HEK293 (cell line): ENCODE measurements around the gene TNFAIP3.

Experiments
- CTCF ChIA-PET: fragments of 350-600 bp; formaldehyde crosslinking; extraction: SDS; loops from one replicate; lab custom pipeline; 2021; ENCODE audit warnings: antibody characterized with exemption; lab: Yijun Ruan, JAX
- POLR2A ChIA-PET: fragments of 300-600 bp; formaldehyde crosslinking; extraction: SDS; loops from one replicate; lab custom pipeline; 2020; ENCODE audit warnings: antibody characterized with exemption, inconsistent platforms; lab: Yijun Ruan, JAX
- H3K27ac ChIP-seq: fragments of 200-500 bp; sonication (Bioruptor generic); 2 replicates; pipeline ENCODE4 v1.5.1; 2014; ENCODE audit warnings: low read depth, low read length, control low read depth, inconsistent platforms; ENCODE audit errors: extremely low read depth
- H3K36me3 ChIP-seq, 2 experiments: fragments of 200-500 bp in 1 of 2; sonication (Bioruptor generic) in 1 of 2; 1 replicate in 1 of 2; 2 replicates in 1 of 2; pipeline ENCODE4 v1.5.1; 2014 to 2017; ENCODE audit warnings: inconsistent platforms in 2 of 2, low read length in 2 of 2; ENCODE audit not compliant: control insufficient read depth in 2 of 2, insufficient read depth in 1 of 2
- H3K4me1 ChIP-seq: fragments of 200-500 bp; sonication (Bioruptor generic); 2 replicates; pipeline ENCODE4 v1.5.1; 2014; ENCODE audit warnings: mild to moderate bottlenecking, low read length, inconsistent platforms; ENCODE audit not compliant: control insufficient read depth, insufficient read depth
- H3K4me3 ChIP-seq: 2 replicates; pipeline ENCODE4 v1.5.1; 2011; ENCODE audit warnings: low read depth, mild to moderate bottlenecking, control low read depth, low read length, moderate library complexity
- H3K9me3 ChIP-seq: fragments of 200-500 bp; sonication (Bioruptor generic); 2 replicates; pipeline ENCODE4 v1.5.1; 2014; ENCODE audit warnings: low read depth, low read length, inconsistent platforms; ENCODE audit not compliant: control insufficient read depth, insufficient read depth
- BCL11A ChIP-seq: fragments of 450-650 bp; formaldehyde crosslinking; IDR thresholded peaks from 2 replicates; pipeline ENCODE4 v1.5.1; 2016; ENCODE audit warnings: low read depth, missing biosample characterization, missing genetic modification characterization
- GLIS1 ChIP-seq: fragments of 450-650 bp; formaldehyde crosslinking; IDR thresholded peaks from 2 replicates; pipeline ENCODE4 v1.5.1; 2016; ENCODE audit warnings: missing biosample characterization, missing genetic modification characterization
- GLIS2 ChIP-seq: fragments of 450-650 bp; formaldehyde crosslinking; IDR thresholded peaks from 2 replicates; pipeline ENCODE4 v1.5.1; 2016; ENCODE audit warnings: missing biosample characterization, missing genetic modification characterization
- HOXC10 ChIP-seq: sonication (generic); formaldehyde crosslinking; IDR thresholded peaks from 2 replicates; pipeline ENCODE4 v1.8.1; 2023; ENCODE audit warnings: mild to moderate bottlenecking, missing genetic modification reagents
- IKZF3 ChIP-seq: fragments of 450-650 bp; IDR thresholded peaks from 2 replicates; pipeline ENCODE4 v1.5.0; 2018; ENCODE audit warnings: missing biosample characterization, mild to moderate bottlenecking, missing genetic modification characterization, moderate library complexity
- KLF10 ChIP-seq: fragments of 450-650 bp; IDR thresholded peaks from 2 replicates; pipeline ENCODE4 v1.5.1; 2018; ENCODE audit warnings: missing biosample characterization, mild to moderate bottlenecking, missing genetic modification characterization
- KLF16 ChIP-seq: fragments of 450-650 bp; formaldehyde crosslinking; IDR thresholded peaks from 2 replicates; pipeline ENCODE4 v1.5.1; 2017; ENCODE audit warnings: missing biosample characterization, missing genetic modification characterization
- KLF8 ChIP-seq: fragments of 450-650 bp; formaldehyde crosslinking; IDR thresholded peaks from 2 replicates; pipeline ENCODE4 v1.5.1; 2016; ENCODE audit warnings: missing biosample characterization, missing genetic modification characterization
- KLF9 ChIP-seq: fragments of 450-650 bp; formaldehyde crosslinking; IDR thresholded peaks from 2 replicates; pipeline ENCODE4 v1.5.1; 2016; ENCODE audit warnings: missing biosample characterization, missing genetic modification characterization, low read depth
- MYNN ChIP-seq: fragments of 450-650 bp; formaldehyde crosslinking; IDR thresholded peaks from 2 replicates; pipeline ENCODE4 v1.5.1; 2016; ENCODE audit warnings: missing biosample characterization, missing genetic modification characterization, borderline replicate concordance
- MZF1 ChIP-seq: fragments of 450-650 bp; formaldehyde crosslinking; IDR thresholded peaks from 2 replicates; pipeline ENCODE4 v1.5.1; 2017; ENCODE audit warnings: missing biosample characterization, missing genetic modification characterization, borderline replicate concordance
- OSR2 ChIP-seq: fragments of 450-650 bp; formaldehyde crosslinking; IDR thresholded peaks from 2 replicates; pipeline ENCODE4 v1.5.1; 2016; ENCODE audit warnings: missing biosample characterization, missing genetic modification characterization
- SP2 ChIP-seq: fragments of 450-650 bp; formaldehyde crosslinking; IDR thresholded peaks from 2 replicates; pipeline ENCODE4 v1.5.1; 2016; ENCODE audit warnings: missing biosample characterization, missing genetic modification characterization
- ZBTB20 ChIP-seq: fragments of 450-650 bp; formaldehyde crosslinking; IDR thresholded peaks from 2 replicates; pipeline ENCODE4 v1.5.1; 2016; ENCODE audit warnings: missing biosample characterization, missing genetic modification characterization
- ZFHX2 ChIP-seq: fragments of 450-650 bp; formaldehyde crosslinking; conservative IDR thresholded peaks from 2 replicates; pipeline ENCODE4 v1.5.1; 2016; ENCODE audit warnings: missing biosample characterization, missing genetic modification characterization
- ZFP37 ChIP-seq: fragments of 450-650 bp; formaldehyde crosslinking; IDR thresholded peaks from 2 replicates; pipeline ENCODE4 v1.5.1; 2016; ENCODE audit warnings: missing biosample characterization, missing genetic modification characterization
- ZFP69B ChIP-seq: fragments of 450-650 bp; formaldehyde crosslinking; IDR thresholded peaks from 2 replicates; pipeline ENCODE4 v1.5.1; 2016; ENCODE audit warnings: missing biosample characterization, missing genetic modification characterization
- ZIC2 ChIP-seq: fragments of 450-650 bp; formaldehyde crosslinking; IDR thresholded peaks from 2 replicates; pipeline ENCODE4 v1.5.1; 2016; ENCODE audit warnings: missing biosample characterization, missing genetic modification characterization
- ZNF19 ChIP-seq: fragments of 450-650 bp; formaldehyde crosslinking; IDR thresholded peaks from 2 replicates; pipeline ENCODE4; 2016; ENCODE audit warnings: missing biosample characterization, missing genetic modification characterization, low read depth
- ZNF2 ChIP-seq: fragments of 450-650 bp; formaldehyde crosslinking; IDR thresholded peaks from 2 replicates; pipeline ENCODE4 v1.5.1; 2016; ENCODE audit warnings: missing biosample characterization, missing genetic modification characterization
- ZNF24 ChIP-seq: fragments of 450-650 bp; formaldehyde crosslinking; IDR thresholded peaks from 2 replicates; pipeline ENCODE4 v1.5.1; 2016; ENCODE audit warnings: missing biosample characterization, missing genetic modification characterization
- ZNF335 ChIP-seq: fragments of 450-650 bp; formaldehyde crosslinking; conservative IDR thresholded peaks from 2 replicates; pipeline ENCODE4 v1.5.1; 2016; ENCODE audit warnings: missing biosample characterization, missing genetic modification characterization
- ZNF423 ChIP-seq: fragments of 450-650 bp; formaldehyde crosslinking; IDR thresholded peaks from 2 replicates; pipeline ENCODE4 v1.5.1; 2016; ENCODE audit warnings: missing biosample characterization, missing genetic modification characterization
- ZNF501 ChIP-seq: fragments of 450-650 bp; formaldehyde crosslinking; IDR thresholded peaks from 2 replicates; pipeline ENCODE4 v1.5.1; 2016; ENCODE audit warnings: missing biosample characterization, missing genetic modification characterization
- ZNF560 ChIP-seq: fragments of 450-650 bp; formaldehyde crosslinking; IDR thresholded peaks from 2 replicates; pipeline ENCODE4 v1.5.1; 2017; ENCODE audit warnings: missing biosample characterization, missing genetic modification characterization, borderline replicate concordance
- ZNF600 ChIP-seq: fragments of 450-650 bp; formaldehyde crosslinking; IDR thresholded peaks from 2 replicates; pipeline ENCODE4 v1.5.1; 2016; ENCODE audit warnings: missing biosample characterization, missing genetic modification characterization
- ZNF610 ChIP-seq: fragments of 450-650 bp; formaldehyde crosslinking; IDR thresholded peaks from 2 replicates; pipeline ENCODE4 v1.5.1; 2016; ENCODE audit warnings: missing biosample characterization, missing genetic modification characterization, borderline replicate concordance
- ZNF654 ChIP-seq: fragments of 450-650 bp; formaldehyde crosslinking; IDR thresholded peaks from 2 replicates; pipeline ENCODE4 v1.5.1; 2016; ENCODE audit warnings: low read depth, missing biosample characterization, missing genetic modification characterization
- ZNF660 ChIP-seq: fragments of 450-650 bp; IDR thresholded peaks from 2 replicates; pipeline ENCODE4 v1.5.1; 2018; ENCODE audit warnings: missing biosample characterization, mild to moderate bottlenecking, missing genetic modification characterization
- ZNF777 ChIP-seq: fragments of 450-650 bp; formaldehyde crosslinking; IDR thresholded peaks from 2 replicates; pipeline ENCODE4 v1.5.1; 2017; ENCODE audit warnings: missing biosample characterization, missing genetic modification characterization, borderline replicate concordance
- ZNF785 ChIP-seq: fragments of 450-650 bp; formaldehyde crosslinking; IDR thresholded peaks from 2 replicates; pipeline ENCODE4 v1.5.1; 2016; ENCODE audit warnings: missing biosample characterization, missing genetic modification characterization
- ZXDB ChIP-seq: fragments of 450-650 bp; formaldehyde crosslinking; IDR thresholded peaks from 2 replicates; pipeline ENCODE4 v1.5.1; 2016; ENCODE audit warnings: missing biosample characterization, missing genetic modification characterization
- TF ChIP-seq, protein P1 (sequence below): fragments of 450-650 bp; IDR thresholded peaks from 2 replicates; pipeline ENCODE4 v1.5.1; 2018; ENCODE audit warnings: missing biosample characterization, mild to moderate bottlenecking, missing genetic modification characterization
- TF ChIP-seq, protein P2 (sequence below): fragments of 450-650 bp; formaldehyde crosslinking; optimal IDR thresholded peaks from 2 replicates; pipeline ENCODE3; 2016; ENCODE audit warnings: missing biosample characterization, mild to moderate bottlenecking, missing genetic modification characterization
- TF ChIP-seq, protein P3 (sequence below): fragments of 450-650 bp; formaldehyde crosslinking; IDR thresholded peaks from 2 replicates; pipeline ENCODE4 v1.5.1; 2016; ENCODE audit warnings: missing biosample characterization, missing genetic modification characterization

TNFAIP3 gene

DNA sequence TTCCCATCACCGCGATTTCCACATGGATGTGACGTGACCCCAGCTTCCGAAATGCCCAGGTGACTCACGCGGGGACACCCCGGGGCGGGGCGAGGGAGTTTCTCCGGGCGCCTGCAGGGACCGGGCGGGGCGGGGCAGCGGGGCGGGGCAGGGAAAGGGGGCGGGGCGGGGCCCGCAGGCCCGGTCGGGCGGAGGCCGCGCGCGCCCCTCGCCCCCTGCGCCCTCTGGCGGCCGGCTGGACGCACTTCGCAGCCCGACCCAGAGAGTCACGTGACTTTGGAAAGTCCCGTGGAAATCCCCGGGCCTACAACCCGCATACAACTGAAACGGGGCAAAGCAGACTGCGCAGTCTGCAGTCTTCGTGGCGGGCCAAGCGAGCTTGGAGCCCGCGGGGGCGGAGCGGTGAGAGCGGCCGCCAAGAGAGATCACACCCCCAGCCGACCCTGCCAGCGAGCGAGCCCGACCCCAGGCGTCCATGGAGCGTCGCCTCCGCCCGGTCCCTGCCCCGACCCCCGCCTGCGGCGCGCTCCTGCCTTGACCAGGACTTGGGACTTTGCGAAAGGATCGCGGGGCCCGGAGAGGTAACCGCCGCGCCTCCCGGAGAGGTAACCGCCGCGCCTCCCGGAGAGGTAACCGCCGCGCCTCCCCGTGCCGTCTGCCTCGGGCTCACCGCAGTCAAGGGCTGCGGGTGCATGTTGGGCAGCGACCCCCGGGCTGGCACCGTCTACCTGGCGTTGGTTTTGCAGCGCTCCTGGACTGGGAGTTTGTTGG, at the start of gene TNFAIP3:
Gene TNFAIP3 (plus strand): TSS at position 346 of the 771 bp plus-strand sequence. CDS start 3,969 bp downstream, outside the sequence.
- CTCF ChIA-PET, result interaction anchor here (0.6 to 3.6 kb wide), 37 partner anchors 8 to 1443 kb away, joined by 3 to 17 read pairs (median 5); no protein-coding TSS in a partner anchor
- POLR2A ChIA-PET, result interaction anchor here (1.0 kb wide), 1 partner anchor 159 kb away, joined by 4 read pairs; no protein-coding TSS in a partner anchor
- Histone ChIP-seq H3K4me1 (peaks cover 16% of the 10 kb centered on the region), H3K36me3 (peaks cover 0 to 10% of the 10 kb centered on the region in 2 experiments; a peak in 1 of 3 replicates), H3K9me3 (no peaks in the 10 kb centered on the region), H3K4me3 (peak within 1 kb of the TSS; percentile 67), H3K27ac (peak within 1 kb of the TSS; percentile 60; the same call in 1 of the 2 replicates)
- TF ChIP-seq GLIS1 (tag by site-specific recombination), result peak; percentile 87
- TF ChIP-seq ZFHX2 (tag by site-specific recombination), result peak; percentile 2; the same call in 1 of the 2 replicates
- TF ChIP-seq IKZF3 (tag by site-specific recombination), result 0 out of 2 replicates have a peak, but pooled peaks have one; percentile 50
- TF ChIP-seq HOXC10, result 0 out of 2 replicates have a peak, but pooled peaks have one; percentile 41
- peak; percentile 91; the same call in 1 of the 2 replicates for TF ChIP-seq KLF8 (tag by site-specific recombination)
- TF ChIP-seq ZNF335 (tag by site-specific recombination), result no peak
- TF ChIP-seq SP2 (tag by site-specific recombination), result peak; percentile 54
- no peak for TF ChIP-seq ZNF785 (tag by site-specific recombination)
- TF ChIP-seq ZNF2, result peak; percentile 65; the same call in 1 of the 2 replicates
- no peak for TF ChIP-seq ZFP69B (tag by site-specific recombination)
- TF ChIP-seq GLIS2 (tag by site-specific recombination), result peak; percentile 91
- peak; percentile 18; the same call in 1 of the 2 replicates for TF ChIP-seq ZNF654 (tag by site-specific recombination)
- TF ChIP-seq, protein P1, sequence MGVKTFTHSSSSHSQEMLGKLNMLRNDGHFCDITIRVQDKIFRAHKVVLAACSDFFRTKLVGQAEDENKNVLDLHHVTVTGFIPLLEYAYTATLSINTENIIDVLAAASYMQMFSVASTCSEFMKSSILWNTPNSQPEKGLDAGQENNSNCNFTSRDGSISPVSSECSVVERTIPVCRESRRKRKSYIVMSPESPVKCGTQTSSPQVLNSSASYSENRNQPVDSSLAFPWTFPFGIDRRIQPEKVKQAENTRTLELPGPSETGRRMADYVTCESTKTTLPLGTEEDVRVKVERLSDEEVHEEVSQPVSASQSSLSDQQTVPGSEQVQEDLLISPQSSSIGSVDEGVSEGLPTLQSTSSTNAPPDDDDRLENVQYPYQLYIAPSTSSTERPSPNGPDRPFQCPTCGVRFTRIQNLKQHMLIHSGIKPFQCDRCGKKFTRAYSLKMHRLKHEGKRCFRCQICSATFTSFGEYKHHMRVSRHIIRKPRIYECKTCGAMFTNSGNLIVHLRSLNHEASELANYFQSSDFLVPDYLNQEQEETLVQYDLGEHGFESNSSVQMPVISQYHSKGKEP (tag by site-specific recombination), result 0 out of 2 replicates have a peak, but pooled peaks have one; percentile 31
- no peak for TF ChIP-seq MYNN (tag by site-specific recombination)
- peak; percentile 8; the same call in 1 of the 2 replicates for TF ChIP-seq ZXDB (tag by site-specific recombination)
- peak; percentile 31; the same call in 1 of the 2 replicates for TF ChIP-seq KLF16 (tag by site-specific recombination)
- 0 out of 2 replicates have a peak, but pooled peaks have one; percentile 62 for TF ChIP-seq ZNF24
- TF ChIP-seq ZNF660 (tag by site-specific recombination), result peak; percentile 67
- no peak for TF ChIP-seq ZNF600
- TF ChIP-seq KLF9 (tag by site-specific recombination), result peak; percentile 33
- TF ChIP-seq, protein P2, sequence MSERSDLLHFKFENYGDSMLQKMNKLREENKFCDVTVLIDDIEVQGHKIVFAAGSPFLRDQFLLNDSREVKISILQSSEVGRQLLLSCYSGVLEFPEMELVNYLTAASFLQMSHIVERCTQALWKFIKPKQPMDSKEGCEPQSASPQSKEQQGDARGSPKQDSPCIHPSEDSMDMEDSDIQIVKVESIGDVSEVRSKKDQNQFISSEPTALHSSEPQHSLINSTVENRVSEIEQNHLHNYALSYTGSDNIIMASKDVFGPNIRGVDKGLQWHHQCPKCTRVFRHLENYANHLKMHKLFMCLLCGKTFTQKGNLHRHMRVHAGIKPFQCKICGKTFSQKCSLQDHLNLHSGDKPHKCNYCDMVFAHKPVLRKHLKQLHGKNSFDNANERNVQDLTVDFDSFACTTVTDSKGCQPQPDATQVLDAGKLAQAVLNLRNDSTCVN (tag by site-specific recombination), result peak; percentile 88
- TF ChIP-seq MZF1 (tag by site-specific recombination), result peak; percentile 64; the same call in 1 of the 2 replicates
- TF ChIP-seq ZFP37, result peak; percentile 81; the same call in 1 of the 2 replicates
- no peak for TF ChIP-seq ZNF560
- peak; percentile 39 for TF ChIP-seq OSR2 (tag by site-specific recombination)
- TF ChIP-seq ZNF19, result no peak
- peak; percentile 49 for TF ChIP-seq ZNF501 (tag by site-specific recombination)
- 0 out of 2 replicates have a peak, but pooled peaks have one; percentile 23 for TF ChIP-seq KLF10 (tag by site-specific recombination)
- TF ChIP-seq BCL11A, result no peak
- TF ChIP-seq ZNF610 (tag by site-specific recombination), result 0 out of 2 replicates have a peak, but pooled peaks have one; percentile 42
- TF ChIP-seq ZNF777 (tag by site-specific recombination), result peak; percentile 83; the same call in 1 of the 2 replicates
- TF ChIP-seq ZIC2 (tag by site-specific recombination), result peak; percentile 88
- peak; percentile 34; the same call in 1 of the 2 replicates for TF ChIP-seq ZBTB20 (tag by site-specific recombination)
- 0 out of 2 replicates have a peak, but pooled peaks have one; percentile 34 for TF ChIP-seq ZNF423 (tag by site-specific recombination)
- TF ChIP-seq, protein P3, sequence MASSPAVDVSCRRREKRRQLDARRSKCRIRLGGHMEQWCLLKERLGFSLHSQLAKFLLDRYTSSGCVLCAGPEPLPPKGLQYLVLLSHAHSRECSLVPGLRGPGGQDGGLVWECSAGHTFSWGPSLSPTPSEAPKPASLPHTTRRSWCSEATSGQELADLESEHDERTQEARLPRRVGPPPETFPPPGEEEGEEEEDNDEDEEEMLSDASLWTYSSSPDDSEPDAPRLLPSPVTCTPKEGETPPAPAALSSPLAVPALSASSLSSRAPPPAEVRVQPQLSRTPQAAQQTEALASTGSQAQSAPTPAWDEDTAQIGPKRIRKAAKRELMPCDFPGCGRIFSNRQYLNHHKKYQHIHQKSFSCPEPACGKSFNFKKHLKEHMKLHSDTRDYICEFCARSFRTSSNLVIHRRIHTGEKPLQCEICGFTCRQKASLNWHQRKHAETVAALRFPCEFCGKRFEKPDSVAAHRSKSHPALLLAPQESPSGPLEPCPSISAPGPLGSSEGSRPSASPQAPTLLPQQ (tag by site-specific recombination), result 0 out of 2 replicates have a peak, but pooled peaks have one; percentile 14
